GM12891 (cell line): ENCODE data around the gene RND2.

ENCODE experiments used
- DNase-seq: peaks from one replicate; pipeline ENCODE4 v3.0.0; 2011; ENCODE audit warnings: low spot score; ENCODE audit not compliant: insufficient read length
- FAIRE-seq: peaks from 2 replicates; lab custom pipeline; 2011; peaks lifted over from hg19 to GRCh38; lab: Jason Lieb, UNC
- PAX5 ChIP-seq: IDR thresholded peaks from 2 replicates; pipeline ENCODE4 v1.6.1; 2011; ENCODE audit warnings: low read length, moderate library complexity, mild to moderate bottlenecking; ENCODE audit not compliant: insufficient read depth, severe bottlenecking
- POLR2A ChIP-seq: IDR thresholded peaks from 2 replicates; pipeline ENCODE4 v1.6.1; 2011; ENCODE audit warnings: low read depth, low read length, control low read depth
- POLR2AphosphoS5 ChIP-seq: IDR thresholded peaks from 2 replicates; pipeline ENCODE4 v1.6.1; 2011; ENCODE audit warnings: low read depth, low read length, control low read depth
- POU2F2 ChIP-seq: IDR thresholded peaks from 2 replicates; pipeline ENCODE4 v1.6.1; 2011; ENCODE audit warnings: low read depth, mild to moderate bottlenecking, control low read depth, low read length, moderate library complexity
- SPI1 ChIP-seq: IDR thresholded peaks from 2 replicates; pipeline ENCODE4 v1.6.1; 2011; ENCODE audit warnings: low read depth, low read length, control low read depth
- TAF1 ChIP-seq: IDR thresholded peaks from 2 replicates; pipeline ENCODE4 v1.6.1; 2011; ENCODE audit warnings: low read depth, low read length, control low read depth

RND2 gene

GRCh38 chr17:43069368-43069898 lies 44.4 kb downstream of the RND2 start:
- DNase-seq (no peak), FAIRE-seq (no peak)
- TF ChIP-seq PAX5: no peak
- no peak for TF ChIP-seq POLR2A
- no peak for TF ChIP-seq SPI1
- TF ChIP-seq TAF1: no peak
- TF ChIP-seq POLR2AphosphoS5: no peak
- no peak for TF ChIP-seq POU2F2

GRCh38 chr17:43070257-43070656 lies 45.2 kb downstream of the RND2 start:
- FAIRE-seq (no peak), DNase-seq (no peak)
- TF ChIP-seq POLR2A: no peak
- no peak for TF ChIP-seq TAF1
- TF ChIP-seq PAX5: no peak
- no peak for TF ChIP-seq POLR2AphosphoS5
- no peak for TF ChIP-seq SPI1
- no peak for TF ChIP-seq POU2F2

GRCh38 chr17:43070872-43071271 lies 45.8 kb downstream of the RND2 start:
- DNase-seq (no peak), FAIRE-seq (no peak)
- TF ChIP-seq POLR2AphosphoS5: no peak
- no peak for TF ChIP-seq POU2F2
- no peak for TF ChIP-seq POLR2A
- TF ChIP-seq SPI1: no peak
- TF ChIP-seq PAX5: no peak
- no peak for TF ChIP-seq TAF1

- FAIRE-seq (no peak), DNase-seq (no peak)
- no peak for TF ChIP-seq PAX5
- TF ChIP-seq POLR2A: no peak
- no peak for TF ChIP-seq SPI1
- no peak for TF ChIP-seq TAF1
Measured at GRCh38 chr17:43074869-43075268, 49.8 kb downstream of the RND2 start.

GRCh38 chr17:43079641-43080302 lies 54.7 kb downstream of the RND2 start:
- FAIRE-seq (no peak), DNase-seq (no peak)
- no peak for TF ChIP-seq SPI1
- TF ChIP-seq POU2F2: no peak
- TF ChIP-seq TAF1: no peak
- no peak for TF ChIP-seq POLR2A
- TF ChIP-seq PAX5: no peak
- no peak for TF ChIP-seq POLR2AphosphoS5
